Measurements from ENCODE around the gene FOXL2NB. TPM values are rescaled to one million over a fixed set of nuclear protein-coding genes. Genes with fewer than 3 reads are reported as not detected.
A peak's percentile ranks its signal among the peaks of the same experiment; 100 is the strongest.
"Not testable (repeated sequence)": the region's sequence is repeated elsewhere in the genome, so short reads cannot be mapped to it uniquely, and the experiment has no call there.

FOXL2NB gene
- total RNA-seq, 1 donor: 101 TPM

- peak overlapping the region; percentile 82 for H3K4me3 ChIP-seq (ENCODE audit: low read depth, low read length)
- peak; percentile 89 for DNase-seq (ENCODE audit: low read depth)
- TF ChIP-seq, protein P1, sequence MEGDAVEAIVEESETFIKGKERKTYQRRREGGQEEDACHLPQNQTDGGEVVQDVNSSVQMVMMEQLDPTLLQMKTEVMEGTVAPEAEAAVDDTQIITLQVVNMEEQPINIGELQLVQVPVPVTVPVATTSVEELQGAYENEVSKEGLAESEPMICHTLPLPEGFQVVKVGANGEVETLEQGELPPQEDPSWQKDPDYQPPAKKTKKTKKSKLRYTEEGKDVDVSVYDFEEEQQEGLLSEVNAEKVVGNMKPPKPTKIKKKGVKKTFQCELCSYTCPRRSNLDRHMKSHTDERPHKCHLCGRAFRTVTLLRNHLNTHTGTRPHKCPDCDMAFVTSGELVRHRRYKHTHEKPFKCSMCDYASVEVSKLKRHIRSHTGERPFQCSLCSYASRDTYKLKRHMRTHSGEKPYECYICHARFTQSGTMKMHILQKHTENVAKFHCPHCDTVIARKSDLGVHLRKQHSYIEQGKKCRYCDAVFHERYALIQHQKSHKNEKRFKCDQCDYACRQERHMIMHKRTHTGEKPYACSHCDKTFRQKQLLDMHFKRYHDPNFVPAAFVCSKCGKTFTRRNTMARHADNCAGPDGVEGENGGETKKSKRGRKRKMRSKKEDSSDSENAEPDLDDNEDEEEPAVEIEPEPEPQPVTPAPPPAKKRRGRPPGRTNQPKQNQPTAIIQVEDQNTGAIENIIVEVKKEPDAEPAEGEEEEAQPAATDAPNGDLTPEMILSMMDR (IDR thresholded peaks at IDR 0.05; ENCODE audit: insufficient read depth, low read depth, low read length): peak; percentile 81
These were observed 31.2 kb upstream of the FOXL2NB start for GRCh38 chr3:138915503-138916498.

- TF ChIP-seq, protein P1 (IDR thresholded peaks at IDR 0.05; ENCODE audit: insufficient read depth, low read depth, low read length): no peak
- DNase-seq (ENCODE audit: low read depth): no peak
- H3K4me3 ChIP-seq (ENCODE audit: low read depth, low read length): no peak overlapping the region
These were observed 30.2 kb upstream of the FOXL2NB start for GRCh38 chr3:138916824-138917223.

- H3K4me3 ChIP-seq (ENCODE audit: low read depth, low read length): no peak overlapping the region
- no peak for DNase-seq (ENCODE audit: low read depth)
- TF ChIP-seq, protein P1 (IDR thresholded peaks at IDR 0.05; ENCODE audit: insufficient read depth, low read depth, low read length): no peak
These were observed 27.7 kb upstream of the FOXL2NB start for GRCh38 chr3:138919325-138919724.

DNA sequence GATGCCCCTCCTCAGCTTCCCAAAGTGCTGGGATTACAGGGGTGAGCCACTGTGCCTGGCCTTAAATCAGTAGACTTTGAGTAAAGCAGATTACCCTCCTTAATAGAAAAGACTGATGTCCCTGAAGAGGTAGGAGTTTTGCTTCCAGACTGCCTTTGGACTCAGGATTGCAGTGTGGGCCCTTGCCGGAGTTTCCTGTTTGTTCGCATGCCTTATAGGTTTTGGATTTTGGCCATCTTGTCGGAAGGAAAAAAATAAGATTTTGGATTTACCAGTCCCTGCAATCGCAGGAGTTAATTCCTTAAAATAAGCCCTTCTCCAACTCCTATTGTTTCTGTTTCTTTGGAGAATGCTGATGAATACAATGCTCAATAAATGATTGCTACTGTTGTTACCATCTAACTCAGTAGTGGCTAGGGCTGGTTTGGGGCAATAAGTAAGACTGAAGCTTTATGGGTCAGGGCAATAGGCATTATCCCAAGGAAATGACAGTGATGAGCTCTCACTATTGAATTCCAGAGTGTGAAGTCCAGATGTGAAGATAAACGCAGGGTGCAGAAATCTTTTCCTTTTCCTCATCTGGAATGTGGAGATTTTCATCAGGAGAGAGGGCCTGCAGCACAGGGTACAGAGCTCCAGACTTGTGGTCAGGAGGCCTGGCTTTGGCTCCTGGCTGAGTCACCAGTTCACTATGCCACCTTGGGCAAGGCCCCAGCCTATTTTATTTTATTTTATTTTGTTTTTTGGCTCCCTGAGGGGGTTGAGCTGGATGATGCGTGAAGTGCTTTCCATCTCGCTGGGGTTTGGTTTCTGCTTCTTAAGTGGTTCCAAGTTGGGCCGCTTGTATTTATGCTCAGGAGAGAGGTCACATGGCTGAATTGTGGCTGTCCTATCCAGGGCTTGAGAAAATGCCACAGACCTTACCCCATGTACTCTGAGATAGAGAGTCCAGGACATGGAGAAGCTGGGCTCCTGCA is 25.4 kb upstream of the FOXL2NB start:
- no peak overlapping the region for H3K4me3 ChIP-seq (ENCODE audit: low read depth, low read length)
- TF ChIP-seq, protein P1 (IDR thresholded peaks at IDR 0.05; ENCODE audit: insufficient read depth, low read depth, low read length): no peak
- DNase-seq (ENCODE audit: low read depth): peak; percentile 81

DNA sequence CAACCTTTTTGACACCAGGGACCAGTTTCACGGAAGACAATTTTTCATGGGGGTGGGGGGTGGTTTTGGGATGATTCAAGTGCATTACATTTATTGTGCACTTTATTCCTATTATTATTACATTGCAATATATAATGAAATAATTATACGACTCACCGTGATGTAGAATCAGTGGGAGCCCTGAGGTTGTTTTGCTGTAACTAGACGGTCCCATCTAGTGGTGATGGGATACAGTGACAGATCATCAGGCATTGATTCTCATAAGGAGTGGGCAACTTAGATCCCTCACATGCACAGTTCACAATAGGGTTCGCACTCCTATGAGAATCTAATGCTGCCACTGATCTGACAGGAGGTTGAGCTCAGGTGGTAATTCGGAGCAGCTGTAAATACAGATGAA is 24.6 kb upstream of the FOXL2NB start:
- DNase-seq (ENCODE audit: low read depth); H3K4me3 ChIP-seq (ENCODE audit: low read depth, low read length): not testable (repeated sequence)

- TF ChIP-seq, protein P1 (IDR thresholded peaks at IDR 0.05; ENCODE audit: insufficient read depth, low read depth, low read length): peak; percentile 95
- DNase-seq (ENCODE audit: low read depth): peak; percentile 84
- H3K4me3 ChIP-seq (ENCODE audit: low read depth, low read length): no peak overlapping the region
These were observed 23.5 kb upstream of the FOXL2NB start for GRCh38 chr3:138923531-138923994.

All from fibroblast of villous mesenchyme (primary cell).